M059J (cell line): ENCODE results near the gene YOD1. TPM values are rescaled to one million over a fixed set of nuclear protein-coding genes. Genes with fewer than 3 reads are reported as not detected.
"Not testable (repeated sequence)": the region's sequence is repeated elsewhere in the genome, so short reads cannot be mapped to it uniquely, and the experiment has no call there.

ENCODE experiments used
- DNase-seq: peaks from one replicate; pipeline ENCODE4 v3.0.0-alpha.2; 2012; ENCODE audit warnings: low read depth
- total RNA-seq: library from RNA; depleted of rRNA; stranded (reverse); fragments of >200 nt; shearing (Covaris generic); gene quantifications from 2 replicates; pipeline ENCODE4 v1.2.3, GENCODE V29; 2014

Gene YOD1
- total RNA-seq, 1 experiment from 2014 or later, result 6.0 TPM

GRCh38 chr1:207049974-207050391, 1.0 kb downstream of the YOD1 start:
- DNase-seq, result peak; percentile 69

GRCh38 chr1:207049514-207049913, 1.5 kb downstream of the YOD1 start:
- DNase-seq, result no peak

GRCh38 chr1:207049054-207049453, 2.0 kb downstream of the YOD1 start:
- DNase-seq, result no peak

GRCh38 chr1:207048041-207048440, 3.0 kb downstream of the YOD1 start:
- DNase-seq, result no peak

GRCh38 chr1:207047505-207047904, 3.5 kb downstream of the YOD1 start:
- DNase-seq, result no peak

GRCh38 chr1:207045453-207045852, 5.6 kb downstream of the YOD1 start:
- DNase-seq, result no peak

- DNase-seq, result not testable (repeated sequence)
Measured at GRCh38 chr1:207041397-207041796, 9.6 kb downstream of the YOD1 start.

GRCh38 chr1:207040181-207040533, 10.9 kb downstream of the YOD1 start:
- peak; percentile 60 for DNase-seq

- no peak for DNase-seq
Measured at GRCh38 chr1:207039380-207040180, 11.4 kb downstream of the YOD1 start.

- DNase-seq, result no peak
Measured at GRCh38 chr1:207036865-207037264, 14.1 kb downstream of the YOD1 start.

- DNase-seq, result peak; percentile 53
Measured at GRCh38 chr1:207035877-207036551, 15.0 kb downstream of the YOD1 start.

- peak; percentile 95 for DNase-seq
Measured at GRCh38 chr1:207034998-207035397, 16.0 kb downstream of the YOD1 start.

- DNase-seq, result peak; percentile 17
Measured at GRCh38 chr1:207034208-207034607, 16.8 kb downstream of the YOD1 start.

- no peak for DNase-seq
Measured at GRCh38 chr1:207033302-207033701, 17.7 kb downstream of the YOD1 start.

GRCh38 chr1:207032528-207033017, 18.4 kb downstream of the YOD1 start, which contains the start of gene C1orf116:
C1orf116 (minus strand) TSS chr1:207032756; CDS start chr1:207027598, 5,158 bp downstream.
- peak; percentile 49 for DNase-seq

GRCh38 chr1:207031632-207032264, 19.3 kb downstream of the YOD1 start:
- DNase-seq, result peak; percentile 42

- DNase-seq, result no peak
Measured at GRCh38 chr1:207031016-207031415, 20.0 kb downstream of the YOD1 start.

- DNase-seq, result no peak
Measured at GRCh38 chr1:207030522-207031009, 20.4 kb downstream of the YOD1 start.

GRCh38 chr1:207029701-207030521, 21.1 kb downstream of the YOD1 start:
- DNase-seq, result no peak

GRCh38 chr1:207028884-207029650, 21.9 kb downstream of the YOD1 start:
- peak; percentile 22 for DNase-seq

GRCh38 chr1:207027921-207028320, 23.1 kb downstream of the YOD1 start:
- DNase-seq, result no peak
